K562 (cell line): ENCODE results near the gene MXRA7.

Experiments
- ATF7 ChIP-seq: fragments of 450-650 bp; IDR thresholded peaks from 2 replicates; pipeline ENCODE4 v1.7.1; 2014; ENCODE audit warnings: mild to moderate bottlenecking, moderate library complexity
- E2F8 ChIP-seq: fragments of 450-650 bp; IDR thresholded peaks from 2 replicates; pipeline ENCODE4 v1.7.1; 2018; ENCODE audit warnings: mild to moderate bottlenecking, low read depth; ENCODE audit not compliant: partially characterized antibody
- RFX5 ChIP-seq: IDR thresholded peaks from 2 replicates; pipeline ENCODE4 v1.6.1; 2011; ENCODE audit warnings: low read depth, mild to moderate bottlenecking, improper control_type of control experiment, low read length
- SRF ChIP-seq, 2 experiments: fragments of 250-450, 450-650 bp in 1 of 2; sonication (Bioruptor Pico) in 1 of 2; sonication (generic) in 1 of 2; formaldehyde crosslinking; IDR thresholded peaks; 2 replicates each; pipeline versions ENCODE4 v1.5.0 to v1.5.1; 2020 to 2022; ENCODE audit warnings: mild to moderate bottlenecking in 1 of 2, missing genetic modification reagents in 1 of 2
- ZNF121 ChIP-seq: sonication (generic); formaldehyde crosslinking; conservative IDR thresholded peaks from 2 replicates; pipeline ENCODE4 v1.8.0; 2022; ENCODE audit warnings: missing genetic modification reagents
- TF ChIP-seq, protein P1 (sequence below), 3 experiments: IDR thresholded peaks in 2 of 3; conservative IDR thresholded peaks in 1 of 3; 2 replicates each; pipeline ENCODE4 v1.5.1; 2011 to 2012; ENCODE audit warnings: low read length in 3 of 3, mild to moderate bottlenecking in 3 of 3, control low read depth in 2 of 3, improper control_type of control experiment in 1 of 3, inconsistent platforms in 1 of 3, low read depth in 1 of 3, mixed read lengths in 1 of 3, moderate library complexity in 1 of 3; ENCODE audit not compliant: insufficient read depth in 2 of 3
- TF ChIP-seq, protein P2 (sequence below): fragments of 250-450 bp; sonication (Bioruptor Pico); IDR thresholded peaks from 2 replicates; pipeline ENCODE4 v1.8.0; 2021; ENCODE audit warnings: moderate library complexity, mild to moderate bottlenecking, inconsistent platforms

GRCh38 chr17:76638263-76638662, 72.5 kb downstream of the MXRA7 start:
- TF ChIP-seq SRF (CRISPR knock-in tag; IDR thresholded peaks at IDR 0.05), result no peak
- TF ChIP-seq, protein P1, sequence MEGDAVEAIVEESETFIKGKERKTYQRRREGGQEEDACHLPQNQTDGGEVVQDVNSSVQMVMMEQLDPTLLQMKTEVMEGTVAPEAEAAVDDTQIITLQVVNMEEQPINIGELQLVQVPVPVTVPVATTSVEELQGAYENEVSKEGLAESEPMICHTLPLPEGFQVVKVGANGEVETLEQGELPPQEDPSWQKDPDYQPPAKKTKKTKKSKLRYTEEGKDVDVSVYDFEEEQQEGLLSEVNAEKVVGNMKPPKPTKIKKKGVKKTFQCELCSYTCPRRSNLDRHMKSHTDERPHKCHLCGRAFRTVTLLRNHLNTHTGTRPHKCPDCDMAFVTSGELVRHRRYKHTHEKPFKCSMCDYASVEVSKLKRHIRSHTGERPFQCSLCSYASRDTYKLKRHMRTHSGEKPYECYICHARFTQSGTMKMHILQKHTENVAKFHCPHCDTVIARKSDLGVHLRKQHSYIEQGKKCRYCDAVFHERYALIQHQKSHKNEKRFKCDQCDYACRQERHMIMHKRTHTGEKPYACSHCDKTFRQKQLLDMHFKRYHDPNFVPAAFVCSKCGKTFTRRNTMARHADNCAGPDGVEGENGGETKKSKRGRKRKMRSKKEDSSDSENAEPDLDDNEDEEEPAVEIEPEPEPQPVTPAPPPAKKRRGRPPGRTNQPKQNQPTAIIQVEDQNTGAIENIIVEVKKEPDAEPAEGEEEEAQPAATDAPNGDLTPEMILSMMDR (IDR thresholded peaks at IDR 0.05 in 2 of 3, conservative IDR thresholded peaks at IDR 0.05 in 1 of 3; ENCODE audit: insufficient read depth in 2 of 3, low read depth in 1 of 3, low read length in 3 of 3), result no peak
- no peak for TF ChIP-seq ATF7
- no peak for TF ChIP-seq E2F8
- TF ChIP-seq, protein P2, sequence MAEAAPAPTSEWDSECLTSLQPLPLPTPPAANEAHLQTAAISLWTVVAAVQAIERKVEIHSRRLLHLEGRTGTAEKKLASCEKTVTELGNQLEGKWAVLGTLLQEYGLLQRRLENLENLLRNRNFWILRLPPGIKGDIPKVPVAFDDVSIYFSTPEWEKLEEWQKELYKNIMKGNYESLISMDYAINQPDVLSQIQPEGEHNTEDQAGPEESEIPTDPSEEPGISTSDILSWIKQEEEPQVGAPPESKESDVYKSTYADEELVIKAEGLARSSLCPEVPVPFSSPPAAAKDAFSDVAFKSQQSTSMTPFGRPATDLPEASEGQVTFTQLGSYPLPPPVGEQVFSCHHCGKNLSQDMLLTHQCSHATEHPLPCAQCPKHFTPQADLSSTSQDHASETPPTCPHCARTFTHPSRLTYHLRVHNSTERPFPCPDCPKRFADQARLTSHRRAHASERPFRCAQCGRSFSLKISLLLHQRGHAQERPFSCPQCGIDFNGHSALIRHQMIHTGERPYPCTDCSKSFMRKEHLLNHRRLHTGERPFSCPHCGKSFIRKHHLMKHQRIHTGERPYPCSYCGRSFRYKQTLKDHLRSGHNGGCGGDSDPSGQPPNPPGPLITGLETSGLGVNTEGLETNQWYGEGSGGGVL (CRISPR knock-in tag), result no peak
- TF ChIP-seq ZNF121 (CRISPR knock-in tag), result no peak
- no peak for TF ChIP-seq RFX5
